ENCODE data around the gene GLI3.

Gene GLI3

GRCh38 chr7:42167631-42168236 is 69.3 kb downstream of the GLI3 start:
- DNase-seq, result no peak

DNA sequence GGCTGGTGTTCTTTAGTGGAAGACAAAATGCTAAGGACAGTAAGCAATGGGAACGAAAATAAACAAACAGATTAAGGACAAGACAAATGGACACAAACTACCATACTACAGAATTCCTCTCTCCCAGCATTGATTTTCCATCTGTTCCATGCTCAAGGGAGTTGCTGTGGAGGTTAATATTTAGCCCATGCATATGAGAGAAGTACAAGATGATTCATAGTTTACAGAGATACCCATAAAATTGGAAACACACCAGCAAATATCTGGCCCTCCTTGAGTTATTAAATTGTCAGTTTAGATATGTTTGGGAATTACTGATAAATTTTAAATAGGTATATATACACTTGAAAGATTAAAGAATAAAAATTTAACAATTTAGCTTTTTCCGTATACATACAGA is 69.8 kb downstream of the GLI3 start:
- no peak for DNase-seq

DNA sequence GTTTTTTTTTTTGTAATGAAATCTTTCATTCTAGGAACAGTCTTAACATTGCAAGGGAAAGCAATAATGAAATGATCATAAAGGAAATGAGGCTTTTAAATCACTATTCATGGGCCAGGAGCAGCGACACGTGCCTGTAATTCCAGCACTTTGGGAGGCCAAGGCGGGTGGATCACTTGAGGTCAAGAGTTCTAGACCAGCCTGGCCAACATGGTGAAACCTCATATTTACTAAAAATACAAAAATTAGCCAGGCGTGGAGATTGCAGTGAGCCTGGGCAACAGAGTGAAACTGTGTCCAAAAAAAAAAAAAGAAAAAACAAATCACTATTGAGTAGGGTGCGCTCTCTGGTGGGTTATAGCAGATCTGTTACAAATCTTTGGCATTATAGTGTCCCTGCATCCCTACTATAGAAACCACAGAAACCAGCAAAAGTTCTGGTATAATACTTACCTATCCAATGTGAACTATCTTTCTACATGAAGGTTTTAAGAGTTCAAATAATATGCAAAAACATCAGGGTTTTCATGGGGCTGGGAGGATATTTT is 72.1 kb downstream of the GLI3 start:
- DNase-seq, result no peak

GRCh38 chr7:42162560-42163325 is 74.3 kb downstream of the GLI3 start:
- DNase-seq, result no peak

- DNase-seq, result no peak
These were observed 75.3 kb downstream of the GLI3 start for GRCh38 chr7:42161719-42162118.

DNA sequence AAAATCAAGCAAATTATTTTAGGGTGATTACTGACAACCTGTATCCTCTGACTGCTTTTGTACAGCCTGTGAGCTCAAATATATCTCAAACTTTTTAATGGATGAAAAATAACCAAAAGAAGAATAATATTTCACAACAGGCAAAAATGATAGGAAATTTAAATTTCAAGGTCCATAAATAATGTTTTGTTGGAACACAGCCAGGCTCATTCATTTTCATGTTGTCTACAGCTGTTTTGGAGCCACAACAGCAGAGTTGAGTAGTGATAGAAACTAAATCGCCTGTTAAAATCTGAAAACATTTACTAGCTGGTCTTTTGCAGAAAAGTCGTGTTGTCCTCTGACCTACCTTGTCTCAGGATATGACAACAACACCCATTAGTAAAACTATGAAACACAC is 75.9 kb downstream of the GLI3 start:
- DNase-seq, result no peak

DNA sequence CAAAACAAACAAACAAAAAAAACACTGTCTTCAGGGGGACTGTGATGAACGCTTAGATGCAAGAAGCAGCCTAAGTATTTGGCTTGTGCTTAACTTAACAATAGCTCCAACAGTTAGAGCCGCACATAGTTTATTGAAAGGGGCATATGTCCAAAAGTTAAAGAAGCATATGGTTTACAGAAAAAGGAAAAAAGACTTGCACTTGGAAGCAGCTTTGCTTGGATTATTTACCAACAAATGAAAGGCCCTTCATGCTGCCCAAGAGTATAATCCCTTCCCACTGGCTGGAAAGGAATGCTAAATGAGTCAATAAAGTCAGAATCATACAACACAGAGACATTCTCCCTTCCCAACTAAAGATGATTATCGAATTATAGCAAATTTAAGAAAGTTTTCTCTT is 77.9 kb downstream of the GLI3 start:
- no peak for DNase-seq

DNA sequence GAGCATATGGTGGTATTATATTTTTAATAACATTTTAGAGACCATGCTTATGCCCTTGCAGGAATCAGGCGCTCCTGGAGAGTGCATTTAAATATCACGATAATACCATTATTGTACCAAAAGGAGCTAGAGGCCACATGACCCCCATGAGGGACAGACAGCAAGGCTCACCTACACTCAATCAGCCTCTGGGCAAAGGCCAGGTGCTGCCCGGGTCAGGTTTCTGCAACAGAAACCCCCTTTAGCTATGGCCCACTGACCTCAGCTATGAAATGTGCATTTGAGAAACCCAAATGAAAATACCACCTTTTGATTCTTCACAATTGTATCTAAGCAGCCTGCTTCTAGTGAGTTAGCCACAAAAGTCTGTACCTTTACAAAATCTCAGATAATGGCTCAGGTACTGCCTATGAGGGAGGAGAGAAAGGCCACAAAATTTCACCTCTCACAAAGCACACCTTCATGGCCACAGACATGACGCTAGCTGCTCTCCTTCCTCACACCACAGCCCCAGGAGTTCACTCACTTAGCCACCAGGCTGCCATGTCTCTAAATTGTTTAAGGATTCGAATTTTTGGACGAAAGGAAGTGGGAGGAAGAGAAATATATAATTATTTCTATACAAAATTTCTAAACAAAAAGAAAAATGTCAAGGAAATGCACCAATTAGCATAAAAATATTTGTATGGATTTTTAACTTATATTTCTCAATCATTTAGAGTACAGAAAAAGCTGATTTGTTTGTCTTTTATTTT is 79.9 kb downstream of the GLI3 start:
- no peak for DNase-seq

GRCh38 chr7:42156291-42156865 is 80.6 kb downstream of the GLI3 start:
- DNase-seq, result no peak

DNA sequence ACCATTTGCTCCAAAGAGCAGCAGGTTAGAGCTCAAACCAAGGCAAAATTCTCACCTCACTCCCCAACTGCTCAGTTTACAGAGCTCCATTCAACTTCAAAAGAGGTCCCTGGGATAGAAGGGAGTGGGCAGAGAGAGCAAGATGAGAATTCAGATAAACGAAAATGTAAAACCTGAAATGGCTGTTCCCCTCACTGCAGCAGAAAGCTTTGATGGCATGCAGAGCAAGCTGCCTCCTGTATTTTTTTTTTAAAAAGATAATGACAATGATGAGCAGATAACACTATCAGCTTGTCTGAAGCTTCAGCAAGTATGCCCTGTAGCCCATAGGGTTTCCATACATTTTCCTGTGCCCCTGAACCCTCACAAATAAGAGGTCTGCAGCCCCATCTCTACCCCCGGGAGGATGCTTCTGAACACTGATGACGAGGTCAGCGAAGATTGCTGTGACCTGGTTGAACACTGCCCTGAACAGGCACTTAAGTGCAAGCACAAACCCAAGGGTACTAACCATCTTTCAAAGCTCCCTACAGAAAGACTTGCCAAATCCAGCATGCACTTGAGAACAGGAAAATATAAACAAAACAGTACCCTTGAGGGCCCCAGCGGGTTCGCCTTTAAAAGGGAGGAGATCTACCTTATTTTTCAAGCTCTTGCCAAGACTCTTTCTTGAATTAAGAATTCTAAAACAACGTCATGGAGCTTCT is 81.3 kb downstream of the GLI3 start:
- no peak for DNase-seq

- DNase-seq, result no peak
These were observed 82.8 kb downstream of the GLI3 start for GRCh38 chr7:42154173-42154572.

DNA sequence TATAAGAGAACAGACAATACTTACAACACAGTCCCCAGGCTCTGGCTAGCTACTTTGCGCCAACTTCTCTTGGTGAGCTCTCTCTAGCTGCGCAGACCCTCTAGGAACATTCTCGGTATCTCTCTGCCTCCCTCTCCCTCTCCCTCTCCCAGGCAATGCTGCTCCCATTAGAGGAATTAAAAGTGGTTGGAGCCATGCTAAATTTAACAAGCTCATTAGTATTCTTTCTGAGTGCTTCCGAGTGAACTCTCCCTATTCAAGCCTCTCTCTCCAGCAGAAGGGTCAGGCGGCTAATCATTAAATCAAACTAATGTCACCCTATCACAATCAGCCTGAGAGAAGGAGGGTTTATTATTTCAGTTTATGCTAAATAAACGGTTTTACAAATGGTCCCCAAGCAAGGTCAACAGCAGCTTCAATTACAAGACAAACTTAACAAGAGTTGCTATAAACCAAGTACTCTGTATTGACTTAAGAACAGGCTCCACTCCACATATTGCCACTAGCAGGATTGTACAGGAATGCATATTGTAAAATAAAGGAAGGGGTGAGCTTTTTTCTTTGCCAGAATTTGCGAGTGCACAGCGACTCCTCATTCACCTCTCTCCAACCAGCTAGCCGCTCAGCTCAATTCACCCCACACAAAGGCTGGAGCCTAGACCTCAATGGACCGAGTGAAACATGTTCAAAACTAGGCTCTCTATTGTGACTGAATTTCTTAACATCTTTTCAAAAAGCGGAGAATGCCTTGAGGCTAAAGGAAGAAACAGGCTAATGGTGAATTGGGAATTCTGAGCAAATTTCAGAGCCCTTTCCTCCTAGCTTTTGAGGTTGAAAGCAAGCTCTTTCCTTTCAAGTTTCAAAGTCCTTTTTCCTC is 84.4 kb downstream of the GLI3 start:
- no peak for DNase-seq

DNA sequence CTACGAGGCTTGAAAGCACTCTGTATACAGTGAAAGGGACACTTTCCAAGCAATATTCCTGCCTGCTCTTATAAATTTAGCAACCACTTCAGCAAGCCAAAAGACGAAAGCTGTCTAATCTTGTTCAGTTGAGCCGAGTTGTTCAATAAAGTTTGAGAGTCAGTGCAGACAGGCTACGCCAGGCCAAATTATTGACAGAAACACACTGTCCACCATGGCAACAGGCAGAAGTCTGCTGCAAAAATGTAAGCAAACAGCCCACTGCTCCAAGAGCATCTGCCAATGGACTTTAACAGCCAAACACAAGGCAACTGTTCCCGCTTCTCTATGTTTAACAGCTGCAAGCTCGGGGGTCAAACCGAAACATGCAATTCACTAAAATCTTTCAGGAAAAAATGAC is 85.7 kb downstream of the GLI3 start:
- no peak for DNase-seq

- DNase-seq, result no peak
These were observed 91.5 kb downstream of the GLI3 start for GRCh38 chr7:42145539-42145938.

DNA sequence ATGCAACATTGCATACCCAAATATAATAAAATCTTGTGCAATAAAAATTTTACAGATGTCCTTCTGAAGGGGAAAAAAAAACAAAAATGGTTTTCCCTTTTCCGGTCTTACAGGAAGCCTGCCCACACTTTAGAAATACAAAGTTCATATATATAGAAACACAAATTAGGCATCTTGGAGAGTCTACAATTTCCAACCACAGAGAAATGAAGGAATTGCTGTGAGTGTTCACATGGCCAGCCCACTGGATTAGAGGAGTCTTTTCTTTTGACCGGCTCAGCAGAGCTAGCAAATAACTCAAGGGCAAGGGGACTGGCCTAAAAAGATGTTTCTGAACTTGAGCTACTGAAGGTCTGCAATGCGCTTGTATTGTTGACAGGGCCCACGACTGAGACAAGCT is 92.4 kb downstream of the GLI3 start:
- no peak for DNase-seq

DNA sequence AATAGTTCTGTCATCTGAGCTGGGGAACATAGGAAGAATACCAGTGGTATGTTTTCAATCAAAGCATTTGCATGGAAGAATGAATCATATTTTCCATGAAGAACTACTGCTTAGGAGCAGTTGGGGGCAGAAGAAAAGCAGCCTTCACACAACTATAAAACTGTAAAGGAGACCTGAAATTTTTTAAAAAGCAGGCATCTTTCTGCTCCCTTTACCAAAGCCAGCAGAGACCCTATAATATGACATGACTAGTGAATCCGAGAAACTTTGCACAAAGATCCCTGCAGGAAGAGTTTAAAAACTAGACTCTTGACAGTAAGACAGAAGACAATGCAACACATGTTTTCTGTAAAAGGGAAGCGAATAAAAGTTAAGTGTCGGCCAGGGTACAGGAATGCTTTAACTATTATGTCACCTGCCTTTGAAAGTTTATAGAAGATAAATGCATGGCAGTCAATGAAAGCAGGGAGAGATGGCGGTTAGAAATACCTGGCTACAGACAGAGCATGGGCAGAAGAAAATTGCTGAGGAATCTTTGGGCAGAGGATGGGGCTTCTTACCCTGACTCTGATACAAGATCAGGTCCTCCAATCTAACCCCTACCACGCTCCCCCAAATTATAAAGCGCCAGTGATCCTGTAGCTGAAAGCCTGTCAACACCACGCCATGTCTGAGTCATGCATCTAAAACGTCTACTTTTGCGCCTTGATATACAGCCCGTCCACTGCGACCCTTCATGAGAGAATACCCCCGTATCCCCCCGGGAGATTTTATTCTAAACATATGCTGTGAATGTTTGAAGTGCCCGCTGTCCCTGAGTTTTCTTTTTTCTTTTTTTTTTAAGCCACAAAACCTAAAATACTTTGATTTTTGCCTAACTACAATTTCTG is 93.1 kb downstream of the GLI3 start:
- DNase-seq, result no peak

DNA sequence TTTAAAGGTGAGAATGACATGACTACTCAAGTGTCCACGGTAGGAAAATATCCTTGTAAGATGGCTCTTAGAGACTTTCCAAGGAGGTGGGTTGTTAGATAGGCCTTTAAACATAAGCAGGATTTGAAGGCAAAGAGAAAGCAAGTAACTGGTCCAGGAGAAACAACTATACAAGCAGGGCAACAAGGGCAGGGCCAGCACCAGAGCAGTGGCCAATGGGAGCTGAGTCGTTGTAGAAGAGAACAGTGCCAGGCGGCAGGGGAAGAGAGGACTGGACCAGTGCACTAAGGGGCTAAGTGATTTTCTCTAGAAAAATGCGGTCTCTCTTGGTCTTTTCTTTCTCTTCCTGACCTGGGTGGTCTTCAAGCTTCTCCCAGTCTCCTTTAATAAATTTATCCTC is 94.9 kb downstream of the GLI3 start:
- DNase-seq, result no peak

- no peak for DNase-seq
These were observed 97.3 kb downstream of the GLI3 start for GRCh38 chr7:42139751-42140150.

GRCh38 chr7:42138691-42139090 is 98.3 kb downstream of the GLI3 start:
- DNase-seq, result no peak

DNA sequence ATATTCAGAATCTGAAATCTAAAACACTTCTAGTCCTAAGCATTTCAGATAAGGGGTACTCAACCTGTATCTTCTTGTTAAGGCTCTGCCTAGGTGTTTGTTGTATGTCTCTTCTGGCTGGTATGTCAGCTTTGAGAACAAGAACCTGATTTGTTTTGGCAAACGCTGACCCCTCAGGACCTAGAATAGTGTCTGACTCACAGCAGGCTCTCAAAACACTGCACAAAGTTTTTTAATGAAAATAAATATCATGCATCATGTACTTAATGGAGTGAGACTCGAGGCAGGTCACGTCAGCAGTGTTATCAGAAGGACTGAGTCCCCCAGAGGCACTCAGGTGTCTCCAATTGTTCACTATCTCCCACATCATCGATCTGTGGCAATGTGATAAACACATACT is 99.1 kb downstream of the GLI3 start:
- DNase-seq, result no peak

- no peak for DNase-seq
These were observed 99.6 kb downstream of the GLI3 start for GRCh38 chr7:42137431-42137830.
